CD4-positive, alpha-beta T cell treated with Interleukin-2 at 100 ng/mL for 4 hours (primary cell): ENCODE results near the gene RIF1.

Source experiments
- DNase-seq: peaks from one replicate; pipeline ENCODE4 v3.0.0-alpha.2; 2020; ENCODE audit warnings: low spot score

Gene RIF1

GRCh38 chr2:151520976-151521375 lies 111.3 kb downstream of the RIF1 start:
- no peak for DNase-seq

- DNase-seq, result no peak
Measured at GRCh38 chr2:151522556-151522955, 112.9 kb downstream of the RIF1 start.

GRCh38 chr2:151523850-151524249 lies 114.1 kb downstream of the RIF1 start:
- DNase-seq, result no peak

GRCh38 chr2:151525821-151526373 lies 116.2 kb downstream of the RIF1 start:
- DNase-seq, result no peak

- DNase-seq, result no peak
Measured at GRCh38 chr2:151526572-151527090, 116.9 kb downstream of the RIF1 start.
